GM23338 (cell line): Measurements from ENCODE around the gene SNAP25. TPM values are rescaled to one million over a fixed set of nuclear protein-coding genes. Genes with fewer than 3 reads are reported as not detected.

Experiments
- ATAC-seq: fragments of 200-7000 bp; cut with Tn5 transposase; 3 replicates; pipeline ENCODE4 v1.9.1; 2020
- DNase-seq: peaks from one replicate; pipeline ENCODE4 v3.0.0-alpha.2; 2015; ENCODE audit warnings: low spot score
- H2AFZ ChIP-seq: fragments of 200-600 bp; sonication (generic); 2 replicates; pipeline ENCODE4 v1.8.0; 2016; ENCODE audit warnings: antibody characterized with exemption, mild to moderate bottlenecking, moderate library complexity
- H3F3A ChIP-seq: fragments of 200-600 bp; sonication (generic); replicated peaks from 2 replicates; pipeline ENCODE4 v1.8.0; 2017; ENCODE audit warnings: antibody characterized with exemption, mixed run types, low read depth
- H3K27ac ChIP-seq: fragments of 200-600 bp; sonication (generic); 2 replicates; pipeline ENCODE4 v1.6.1; 2016; ENCODE audit warnings: low read depth
- H3K27me3 ChIP-seq: fragments of 200-600 bp; sonication (generic); 2 replicates; pipeline ENCODE4 v1.8.0; 2016; ENCODE audit warnings: mild to moderate bottlenecking, mixed run types, moderate library complexity; ENCODE audit not compliant: insufficient read depth
- H3K36me3 ChIP-seq: fragments of 200-600 bp; sonication (generic); 2 replicates; pipeline ENCODE4 v1.8.0; 2016; ENCODE audit warnings: mild to moderate bottlenecking; ENCODE audit not compliant: insufficient read depth
- H3K4me1 ChIP-seq: fragments of 200-600 bp; sonication (generic); 2 replicates; pipeline ENCODE4 v1.8.0; 2016; ENCODE audit warnings: mild to moderate bottlenecking, moderate library complexity; ENCODE audit not compliant: insufficient read depth
- H3K4me2 ChIP-seq: fragments of 200-600 bp; sonication (generic); 2 replicates; pipeline ENCODE4 v1.7.1; 2017; ENCODE audit warnings: mixed run types
- H3K4me3 ChIP-seq: fragments of 200-600 bp; sonication (generic); 2 replicates; pipeline ENCODE4 v1.6.1; 2016; ENCODE audit warnings: mixed run types
- H3K79me2 ChIP-seq: fragments of 200-600 bp; sonication (generic); replicated peaks from 2 replicates; pipeline ENCODE4 v1.8.0; 2017; ENCODE audit warnings: mild to moderate bottlenecking; ENCODE audit not compliant: insufficient read depth
- H3K9me2 ChIP-seq: fragments of 200-600 bp; sonication (generic); 2 replicates; pipeline ENCODE4 v1.8.0; 2017; ENCODE audit not compliant: insufficient read depth
- H4K20me1 ChIP-seq: fragments of 200-600 bp; sonication (generic); replicated peaks from 2 replicates; pipeline ENCODE4 v1.8.0; 2017; ENCODE audit warnings: mild to moderate bottlenecking; ENCODE audit not compliant: insufficient read depth
- H3K27ac Mint-ChIP-seq: 2 replicates; pipeline ENCODE4 v1.8.0; 2020; ENCODE audit warnings: inconsistent platforms, mild to moderate bottlenecking, moderate library complexity, mixed read lengths
- H3K27me3 Mint-ChIP-seq: 3 replicates; pipeline ENCODE4 v1.8.0; 2022; ENCODE audit warnings: low read depth, mild to moderate bottlenecking, moderate library complexity, mixed read lengths, inconsistent platforms; ENCODE audit not compliant: insufficient read depth, poor library complexity
- H3K36me3 Mint-ChIP-seq: 3 replicates; pipeline ENCODE4 v1.8.0; 2021; ENCODE audit warnings: low read depth, mild to moderate bottlenecking, inconsistent platforms, moderate library complexity, mixed read lengths
- H3K4me1 Mint-ChIP-seq: 3 replicates; pipeline ENCODE4 v1.8.0; 2020; ENCODE audit warnings: mild to moderate bottlenecking, inconsistent platforms, mixed read lengths
- H3K4me3 Mint-ChIP-seq: 3 replicates; pipeline ENCODE4 v1.8.0; 2021; ENCODE audit warnings: moderate library complexity, mild to moderate bottlenecking, inconsistent platforms, mixed read lengths
- H3K9me3 Mint-ChIP-seq: 3 replicates; pipeline ENCODE4 v1.8.0; 2020; ENCODE audit warnings: moderate library complexity, mild to moderate bottlenecking, inconsistent platforms, mixed read lengths
- EZH2phosphoT487 ChIP-seq: fragments of 200-600 bp; sonication (generic); IDR thresholded peaks from one replicate; pipeline ENCODE4 v1.8.1; 2018; ENCODE audit warnings: antibody characterized with exemption; ENCODE audit not compliant: unreplicated experiment
- JUNB ChIP-seq: IDR thresholded peaks from one replicate; pipeline ENCODE4 v1.6.1; 2016; ENCODE audit warnings: antibody characterized with exemption; ENCODE audit not compliant: unreplicated experiment
- POLR2AphosphoS5 ChIP-seq: IDR thresholded peaks from 2 replicates; pipeline ENCODE4 v1.6.1; 2016; ENCODE audit warnings: antibody characterized with exemption, low read depth
- STAT1 ChIP-seq: IDR thresholded peaks from one replicate; pipeline ENCODE4 v1.6.1; 2016; ENCODE audit warnings: antibody characterized with exemption; ENCODE audit not compliant: unreplicated experiment
- polyA plus RNA-seq: library from polyadenylated mRNA; unstranded; fragments of >200 nt; fragmentation: Nextera tagmentation; extraction: Ambion mirVana; gene quantifications from 2 replicates; pipeline ENCODE4 v1.2.1, GENCODE V29; 2016
- total RNA-seq: library from RNA; depleted of rRNA; stranded (reverse); fragments of >200 nt; shearing (Covaris generic); gene quantifications from 2 replicates; pipeline ENCODE4 v1.2.3, GENCODE V29; 2014
- TF ChIP-seq, protein P1 (sequence below): fragments of 250-450 bp; sonication (Bioruptor Pico); IDR thresholded peaks from 2 replicates; pipeline ENCODE4 v1.5.0; 2020; ENCODE audit warnings: mild to moderate bottlenecking, moderate library complexity
- TF ChIP-seq, protein P2 (sequence below), 2 experiments: fragments of 200-600 bp in 1 of 2; sonication (generic) in 1 of 2; conservative IDR thresholded peaks; 2 replicates each; pipeline versions ENCODE4 v1.5.1 to v1.6.1; 2016 to 2017; ENCODE audit warnings: antibody characterized with exemption in 2 of 2, low read depth in 2 of 2, mild to moderate bottlenecking in 2 of 2, moderate library complexity in 1 of 2

SNAP25 gene
- total and polyA plus RNA-seq, 2 experiments from 2014 or later, result 0.82 to 1.3 TPM

DNA sequence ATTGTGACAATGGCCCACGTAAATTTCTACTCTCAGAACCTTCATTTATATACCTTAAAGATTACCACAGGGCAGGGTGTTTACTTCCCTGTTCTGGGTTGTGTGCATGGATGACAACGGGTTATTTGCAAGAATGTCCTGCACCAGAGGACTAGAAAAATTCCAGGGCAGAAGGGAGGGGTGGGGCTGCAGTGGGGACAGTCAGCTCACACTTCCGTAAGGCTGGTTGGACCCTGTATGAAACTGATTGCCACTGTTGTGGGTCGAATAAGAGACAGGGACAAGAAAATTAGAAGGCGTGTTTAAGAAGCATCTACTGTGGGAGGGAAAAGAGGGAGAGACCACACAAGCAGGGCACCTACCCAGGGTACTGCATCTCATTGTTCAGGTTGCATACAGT lies 96.5 kb downstream of the SNAP25 start:
- Mint-ChIP-seq H3K4me1 (peaks cover 25% of the 10 kb centered on the region), H3K4me3 (no peak overlapping the region), H3K27ac (peak overlapping the region; percentile 19; the same call in 1 of the 2 replicates), H3K27me3 (peaks cover 6% of the 10 kb centered on the region), H3K9me3 (peaks cover 19% of the 10 kb centered on the region), H3K36me3 (peaks cover 6% of the 10 kb centered on the region; the same call in 1 of the 3 replicates)
- ATAC-seq, result peak; percentile 26; the same call in 1 of the 3 replicates
- H3K4me1 ChIP-seq, result peaks cover 25% of the 10 kb centered on the region
- no peaks in the 10 kb centered on the region for H3K79me2 ChIP-seq
- H3K4me3 ChIP-seq, result no peak overlapping the region
- H3K27ac ChIP-seq, result no peak overlapping the region
- peak overlapping the region; percentile 60; the same call in 1 of the 2 replicates for H2AFZ ChIP-seq
- H3K4me2 ChIP-seq, result no peak overlapping the region
- peaks cover 20% of the 10 kb centered on the region for H3K9me2 ChIP-seq
- TF ChIP-seq POLR2AphosphoS5, result no peak
- no peak for TF ChIP-seq STAT1
- no peak for TF ChIP-seq JUNB
- TF ChIP-seq EZH2phosphoT487, result no peak
- TF ChIP-seq, protein P1, sequence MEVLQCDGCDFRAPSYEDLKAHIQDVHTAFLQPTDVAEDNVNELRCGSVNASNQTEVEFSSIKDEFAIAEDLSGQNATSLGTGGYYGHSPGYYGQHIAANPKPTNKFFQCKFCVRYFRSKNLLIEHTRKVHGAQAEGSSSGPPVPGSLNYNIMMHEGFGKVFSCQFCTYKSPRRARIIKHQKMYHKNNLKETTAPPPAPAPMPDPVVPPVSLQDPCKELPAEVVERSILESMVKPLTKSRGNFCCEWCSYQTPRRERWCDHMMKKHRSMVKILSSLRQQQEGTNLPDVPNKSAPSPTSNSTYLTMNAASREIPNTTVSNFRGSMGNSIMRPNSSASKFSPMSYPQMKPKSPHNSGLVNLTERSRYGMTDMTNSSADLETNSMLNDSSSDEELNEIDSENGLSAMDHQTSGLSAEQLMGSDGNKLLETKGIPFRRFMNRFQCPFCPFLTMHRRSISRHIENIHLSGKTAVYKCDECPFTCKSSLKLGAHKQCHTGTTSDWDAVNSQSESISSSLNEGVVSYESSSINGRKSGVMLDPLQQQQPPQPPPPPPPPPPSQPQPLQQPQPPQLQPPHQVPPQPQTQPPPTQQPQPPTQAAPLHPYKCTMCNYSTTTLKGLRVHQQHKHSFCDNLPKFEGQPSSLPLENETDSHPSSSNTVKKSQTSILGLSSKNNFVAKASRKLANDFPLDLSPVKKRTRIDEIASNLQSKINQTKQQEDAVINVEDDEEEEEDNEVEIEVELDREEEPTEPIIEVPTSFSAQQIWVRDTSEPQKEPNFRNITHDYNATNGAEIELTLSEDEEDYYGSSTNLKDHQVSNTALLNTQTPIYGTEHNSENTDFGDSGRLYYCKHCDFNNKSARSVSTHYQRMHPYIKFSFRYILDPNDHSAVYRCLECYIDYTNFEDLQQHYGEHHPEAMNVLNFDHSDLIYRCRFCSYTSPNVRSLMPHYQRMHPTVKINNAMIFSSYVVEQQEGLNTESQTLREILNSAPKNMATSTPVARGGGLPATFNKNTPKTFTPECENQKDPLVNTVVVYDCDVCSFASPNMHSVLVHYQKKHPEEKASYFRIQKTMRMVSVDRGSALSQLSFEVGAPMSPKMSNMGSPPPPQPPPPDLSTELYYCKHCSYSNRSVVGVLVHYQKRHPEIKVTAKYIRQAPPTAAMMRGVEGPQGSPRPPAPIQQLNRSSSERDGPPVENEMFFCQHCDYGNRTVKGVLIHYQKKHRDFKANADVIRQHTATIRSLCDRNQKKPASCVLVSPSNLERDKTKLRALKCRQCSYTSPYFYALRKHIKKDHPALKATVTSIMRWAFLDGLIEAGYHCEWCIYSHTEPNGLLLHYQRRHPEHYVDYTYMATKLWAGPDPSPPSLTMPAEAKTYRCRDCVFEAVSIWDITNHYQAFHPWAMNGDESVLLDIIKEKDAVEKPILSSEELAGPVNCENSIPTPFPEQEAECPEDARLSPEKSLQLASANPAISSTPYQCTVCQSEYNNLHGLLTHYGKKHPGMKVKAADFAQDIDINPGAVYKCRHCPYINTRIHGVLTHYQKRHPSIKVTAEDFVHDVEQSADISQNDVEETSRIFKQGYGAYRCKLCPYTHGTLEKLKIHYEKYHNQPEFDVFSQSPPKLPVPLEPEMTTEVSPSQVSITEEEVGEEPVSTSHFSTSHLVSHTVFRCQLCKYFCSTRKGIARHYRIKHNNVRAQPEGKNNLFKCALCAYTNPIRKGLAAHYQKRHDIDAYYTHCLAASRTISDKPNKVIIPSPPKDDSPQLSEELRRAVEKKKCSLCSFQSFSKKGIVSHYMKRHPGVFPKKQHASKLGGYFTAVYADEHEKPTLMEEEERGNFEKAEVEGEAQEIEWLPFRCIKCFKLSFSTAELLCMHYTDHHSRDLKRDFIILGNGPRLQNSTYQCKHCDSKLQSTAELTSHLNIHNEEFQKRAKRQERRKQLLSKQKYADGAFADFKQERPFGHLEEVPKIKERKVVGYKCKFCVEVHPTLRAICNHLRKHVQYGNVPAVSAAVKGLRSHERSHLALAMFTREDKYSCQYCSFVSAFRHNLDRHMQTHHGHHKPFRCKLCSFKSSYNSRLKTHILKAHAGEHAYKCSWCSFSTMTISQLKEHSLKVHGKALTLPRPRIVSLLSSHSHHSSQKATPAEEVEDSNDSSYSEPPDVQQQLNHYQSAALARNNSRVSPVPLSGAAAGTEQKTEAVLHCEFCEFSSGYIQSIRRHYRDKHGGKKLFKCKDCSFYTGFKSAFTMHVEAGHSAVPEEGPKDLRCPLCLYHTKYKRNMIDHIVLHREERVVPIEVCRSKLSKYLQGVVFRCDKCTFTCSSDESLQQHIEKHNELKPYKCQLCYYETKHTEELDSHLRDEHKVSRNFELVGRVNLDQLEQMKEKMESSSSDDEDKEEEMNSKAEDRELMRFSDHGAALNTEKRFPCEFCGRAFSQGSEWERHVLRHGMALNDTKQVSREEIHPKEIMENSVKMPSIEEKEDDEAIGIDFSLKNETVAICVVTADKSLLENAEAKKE, result no peak
- TF ChIP-seq, protein P2, sequence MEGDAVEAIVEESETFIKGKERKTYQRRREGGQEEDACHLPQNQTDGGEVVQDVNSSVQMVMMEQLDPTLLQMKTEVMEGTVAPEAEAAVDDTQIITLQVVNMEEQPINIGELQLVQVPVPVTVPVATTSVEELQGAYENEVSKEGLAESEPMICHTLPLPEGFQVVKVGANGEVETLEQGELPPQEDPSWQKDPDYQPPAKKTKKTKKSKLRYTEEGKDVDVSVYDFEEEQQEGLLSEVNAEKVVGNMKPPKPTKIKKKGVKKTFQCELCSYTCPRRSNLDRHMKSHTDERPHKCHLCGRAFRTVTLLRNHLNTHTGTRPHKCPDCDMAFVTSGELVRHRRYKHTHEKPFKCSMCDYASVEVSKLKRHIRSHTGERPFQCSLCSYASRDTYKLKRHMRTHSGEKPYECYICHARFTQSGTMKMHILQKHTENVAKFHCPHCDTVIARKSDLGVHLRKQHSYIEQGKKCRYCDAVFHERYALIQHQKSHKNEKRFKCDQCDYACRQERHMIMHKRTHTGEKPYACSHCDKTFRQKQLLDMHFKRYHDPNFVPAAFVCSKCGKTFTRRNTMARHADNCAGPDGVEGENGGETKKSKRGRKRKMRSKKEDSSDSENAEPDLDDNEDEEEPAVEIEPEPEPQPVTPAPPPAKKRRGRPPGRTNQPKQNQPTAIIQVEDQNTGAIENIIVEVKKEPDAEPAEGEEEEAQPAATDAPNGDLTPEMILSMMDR (conservative IDR thresholded peaks at IDR 0.05; ENCODE audit: low read depth in 2 of 2), result no peak
- no peak for DNase-seq
- no peaks in the 10 kb centered on the region for H4K20me1 ChIP-seq
- peaks cover 3% of the 10 kb centered on the region; the same call in 1 of the 2 replicates for H3K36me3 ChIP-seq
- no peaks in the 10 kb centered on the region for H3K27me3 ChIP-seq
- H3F3A ChIP-seq, result no peaks in the 10 kb centered on the region
